ENCODE measurements around the gene RAD51. TPM values are rescaled to one million over a fixed set of nuclear protein-coding genes. Genes with fewer than 3 reads are reported as not detected.

Gene RAD51
- total RNA-seq, 1 donor, result 4.6 TPM

GRCh38 chr15:40775740-40776536, 81.0 kb downstream of the RAD51 start:
- no peak for DNase-seq (ENCODE audit: low read depth in 2 of 3, low spot score in 2 of 3)

DNA sequence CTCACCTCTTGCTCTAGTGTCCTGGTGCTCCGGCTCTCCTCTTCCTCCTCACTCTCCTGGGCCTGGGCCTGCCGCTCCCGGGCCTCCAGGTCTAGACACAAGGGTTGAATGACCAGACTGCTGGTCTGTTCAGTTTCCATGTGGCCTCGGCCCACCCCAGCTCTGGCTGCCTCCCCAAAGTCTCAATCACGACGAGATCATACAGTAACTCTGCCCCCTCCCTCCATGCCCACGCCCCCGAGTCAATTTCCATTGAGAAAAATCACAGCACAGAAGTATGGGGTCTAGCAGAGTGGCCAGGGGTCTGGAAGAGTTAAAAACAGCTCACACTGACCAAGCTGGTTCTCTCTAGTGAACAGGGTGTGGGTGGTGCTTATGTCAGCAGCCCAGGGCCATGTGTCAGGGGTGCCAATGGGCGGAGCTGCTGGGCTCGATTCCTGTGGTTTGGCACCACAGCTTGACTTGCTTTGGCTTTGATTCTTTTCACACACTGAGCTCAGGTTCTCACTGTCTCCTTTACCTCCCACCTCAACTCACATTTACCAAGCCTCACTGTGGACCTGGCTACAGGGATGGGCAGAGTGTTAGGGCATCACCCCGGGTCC, 81.7 kb downstream of the RAD51 start:
- no peak for DNase-seq (ENCODE audit: low read depth in 2 of 3, low spot score in 2 of 3)

Small RNA genes lying within 50 kb of the gene (small RNA-seq; reads per million reads assigned to genes)
- not detected for gene SUMO2P15

Other genes with a start within 250 kb of the RAD51 start
- gene CHST14, start 224.2 kb upstream of the RAD51 start, total RNA-seq, result 18.0 TPM
- gene CCDC32, start 130.1 kb upstream of the RAD51 start, total RNA-seq, result 17.0 TPM
- 14.8 TPM for gene RPUSD2, start 125.9 kb upstream of the RAD51 start, total RNA-seq
- gene KNL1, start 100.9 kb upstream of the RAD51 start, total RNA-seq, result 1.3 TPM
- gene RMDN3, start 60.1 kb downstream of the RAD51 start, total RNA-seq, result 18.9 TPM
- 25.3 TPM for gene GCHFR, start 68.9 kb downstream of the RAD51 start, total RNA-seq
- gene C15orf62, start 74.8 kb downstream of the RAD51 start, total RNA-seq, result 1.1 TPM
- gene ZFYVE19, start 111.9 kb downstream of the RAD51 start, total RNA-seq, result 32.3 TPM
- 21.8 TPM for gene DNAJC17, start 112.3 kb downstream of the RAD51 start, total RNA-seq
- not detected for gene PPP1R14D, start 133.5 kb downstream of the RAD51 start, total RNA-seq
- gene SPINT1, start 148.9 kb downstream of the RAD51 start, total RNA-seq, result 60.3 TPM
- gene RHOV, start 179.1 kb downstream of the RAD51 start, total RNA-seq, result 0.27 TPM
- gene VPS18, start 199.3 kb downstream of the RAD51 start, total RNA-seq, result 47.4 TPM
- under 0.01 TPM for gene DLL4, start 234.2 kb downstream of the RAD51 start, total RNA-seq